Bronchial epithelial cell (primary cell): ENCODE measurements around the gene FYB1. TPM values are rescaled to one million over a fixed set of nuclear protein-coding genes. Genes with fewer than 3 reads are reported as not detected.

Source experiments
- DNase-seq: peaks from one replicate; pipeline ENCODE4 v3.0.0-alpha.2; 2010; ENCODE audit warnings: low read depth
- FAIRE-seq: peaks from 2 replicates; lab custom pipeline; 2011; peaks lifted over from hg19 to GRCh38; lab: Jason Lieb, UNC
- H3K27me3 ChIP-seq: 2 replicates; pipeline ENCODE4 v1.5.1; 2011; ENCODE audit warnings: low read length; ENCODE audit not compliant: control insufficient read depth, insufficient read depth
- H3K36me3 ChIP-seq: 2 replicates; pipeline ENCODE4 v1.5.1; 2011; ENCODE audit warnings: low read length; ENCODE audit not compliant: control insufficient read depth, insufficient read depth
- H3K4me3 ChIP-seq: 2 replicates; pipeline ENCODE4 v1.5.1; 2011; ENCODE audit warnings: mild to moderate bottlenecking, low read depth, low read length, control low read depth
- CTCF ChIP-seq: IDR thresholded peaks from 2 replicates; pipeline ENCODE4 v1.5.1; 2011; ENCODE audit warnings: mild to moderate bottlenecking, moderate library complexity, low read length, control low read depth, inconsistent platforms; ENCODE audit not compliant: insufficient read depth, severe bottlenecking
- total RNA-seq: library from RNA; depleted of rRNA; stranded (reverse); fragments of >200 nt; gene quantifications from 2 replicates; pipeline ENCODE4 v1.2.1, GENCODE V29; 2014

Gene FYB1
- total RNA-seq, 1 donor from 2014 or later, result 0.26 TPM

- TF ChIP-seq CTCF, result no peak
Observed at GRCh38 chr5:39062104-39062503, 157.3 kb downstream of the FYB1 start.

GRCh38 chr5:39059064-39059463, 160.3 kb downstream of the FYB1 start:
- no peaks in the 10 kb centered on the region for H3K27me3 ChIP-seq
- FAIRE-seq, result no peak
- no peak overlapping the region for H3K4me3 ChIP-seq
- DNase-seq, result no peak
- TF ChIP-seq CTCF, result no peak
- H3K36me3 ChIP-seq, result no peaks in the 10 kb centered on the region

More at GRCh38 chr5:39062104-39062503, 157.3 kb downstream of the FYB1 start:
- no peaks in the 10 kb centered on the region for H3K27me3 ChIP-seq
- no peak overlapping the region for H3K4me3 ChIP-seq
- DNase-seq, result no peak
- H3K36me3 ChIP-seq, result peaks cover 2% of the 10 kb centered on the region
- no peak for FAIRE-seq

GRCh38 chr5:39058178-39058921, 161.0 kb downstream of the FYB1 start:
- TF ChIP-seq CTCF, result no peak
- no peak for FAIRE-seq
- Histone ChIP-seq H3K27me3 (no peaks in the 10 kb centered on the region), H3K36me3 (no peaks in the 10 kb centered on the region), H3K4me3 (no peak overlapping the region)
- DNase-seq, result no peak

- Histone ChIP-seq H3K27me3 (no peaks in the 10 kb centered on the region), H3K36me3 (no peaks in the 10 kb centered on the region), H3K4me3 (no peak overlapping the region)
- DNase-seq, result no peak
- no peak for TF ChIP-seq CTCF
- FAIRE-seq, result no peak
Observed at GRCh38 chr5:39057734-39058133, 161.6 kb downstream of the FYB1 start.

GRCh38 chr5:39055768-39056398, 163.5 kb downstream of the FYB1 start:
- TF ChIP-seq CTCF, result no peak
- no peak for FAIRE-seq
- Histone ChIP-seq H3K36me3 (no peaks in the 10 kb centered on the region), H3K27me3 (no peaks in the 10 kb centered on the region), H3K4me3 (no peak overlapping the region)
- no peak for DNase-seq

Other genes with a start within 250 kb of the FYB1 start
- 23.7 and 35.0 TPM in 2 replicates for gene RICTOR, start 145.2 kb downstream of the FYB1 start, total RNA-seq
- not detected in 2 replicates for gene C9, start 144.9 kb upstream of the FYB1 start, total RNA-seq
- gene DAB2, start 205.4 kb upstream of the FYB1 start, total RNA-seq, result 0.51 and 0.79 TPM in 2 replicates